Loucy (cell line): ENCODE results near the gene LBX1.

ENCODE experiments used
- CTCF ChIP-seq: fragments of 200-600 bp; sonication (generic); conservative IDR thresholded peaks from 2 replicates; pipeline ENCODE4 v1.5.1; 2014; ENCODE audit warnings: mild to moderate bottlenecking, antibody characterized with exemption, low read length
- EZH2phosphoT487 ChIP-seq: fragments of 200-600 bp; IDR thresholded peaks from 2 replicates; pipeline ENCODE4 v1.6.1; 2018; ENCODE audit warnings: antibody characterized with exemption, mild to moderate bottlenecking, moderate library complexity, borderline replicate concordance

GRCh38 chr10:101195921-101196320 lies 33.3 kb downstream of the LBX1 start:
- TF ChIP-seq CTCF (no peak), EZH2phosphoT487 (no peak)
